GM23338 (cell line): ENCODE results near the gene TMEM53. TPM values are rescaled to one million over a fixed set of nuclear protein-coding genes. Genes with fewer than 3 reads are reported as not detected.

Experiments
- ATAC-seq: fragments of 200-7000 bp; cut with Tn5 transposase; 3 replicates; pipeline ENCODE4 v1.9.1; 2020
- DNase-seq: peaks from one replicate; pipeline ENCODE4 v3.0.0-alpha.2; 2015; ENCODE audit warnings: low spot score
- H2AFZ ChIP-seq: fragments of 200-600 bp; sonication (generic); 2 replicates; pipeline ENCODE4 v1.8.0; 2016; ENCODE audit warnings: antibody characterized with exemption, mild to moderate bottlenecking, moderate library complexity
- H3F3A ChIP-seq: fragments of 200-600 bp; sonication (generic); replicated peaks from 2 replicates; pipeline ENCODE4 v1.8.0; 2017; ENCODE audit warnings: antibody characterized with exemption, mixed run types, low read depth
- H3K27ac ChIP-seq: fragments of 200-600 bp; sonication (generic); 2 replicates; pipeline ENCODE4 v1.6.1; 2016; ENCODE audit warnings: low read depth
- H3K27me3 ChIP-seq: fragments of 200-600 bp; sonication (generic); 2 replicates; pipeline ENCODE4 v1.8.0; 2016; ENCODE audit warnings: mild to moderate bottlenecking, mixed run types, moderate library complexity; ENCODE audit not compliant: insufficient read depth
- H3K36me3 ChIP-seq: fragments of 200-600 bp; sonication (generic); 2 replicates; pipeline ENCODE4 v1.8.0; 2016; ENCODE audit warnings: mild to moderate bottlenecking; ENCODE audit not compliant: insufficient read depth
- H3K4me1 ChIP-seq: fragments of 200-600 bp; sonication (generic); 2 replicates; pipeline ENCODE4 v1.8.0; 2016; ENCODE audit warnings: mild to moderate bottlenecking, moderate library complexity; ENCODE audit not compliant: insufficient read depth
- H3K4me2 ChIP-seq: fragments of 200-600 bp; sonication (generic); 2 replicates; pipeline ENCODE4 v1.7.1; 2017; ENCODE audit warnings: mixed run types
- H3K4me3 ChIP-seq: fragments of 200-600 bp; sonication (generic); 2 replicates; pipeline ENCODE4 v1.6.1; 2016; ENCODE audit warnings: mixed run types
- H3K79me2 ChIP-seq: fragments of 200-600 bp; sonication (generic); replicated peaks from 2 replicates; pipeline ENCODE4 v1.8.0; 2017; ENCODE audit warnings: mild to moderate bottlenecking; ENCODE audit not compliant: insufficient read depth
- H3K9me2 ChIP-seq: fragments of 200-600 bp; sonication (generic); 2 replicates; pipeline ENCODE4 v1.8.0; 2017; ENCODE audit not compliant: insufficient read depth
- H4K20me1 ChIP-seq: fragments of 200-600 bp; sonication (generic); replicated peaks from 2 replicates; pipeline ENCODE4 v1.8.0; 2017; ENCODE audit warnings: mild to moderate bottlenecking; ENCODE audit not compliant: insufficient read depth
- H3K27ac Mint-ChIP-seq: 2 replicates; pipeline ENCODE4 v1.8.0; 2020; ENCODE audit warnings: inconsistent platforms, mild to moderate bottlenecking, moderate library complexity, mixed read lengths
- H3K27me3 Mint-ChIP-seq: 3 replicates; pipeline ENCODE4 v1.8.0; 2022; ENCODE audit warnings: low read depth, mild to moderate bottlenecking, moderate library complexity, mixed read lengths, inconsistent platforms; ENCODE audit not compliant: insufficient read depth, poor library complexity
- H3K36me3 Mint-ChIP-seq: 3 replicates; pipeline ENCODE4 v1.8.0; 2021; ENCODE audit warnings: low read depth, mild to moderate bottlenecking, inconsistent platforms, moderate library complexity, mixed read lengths
- H3K4me1 Mint-ChIP-seq: 3 replicates; pipeline ENCODE4 v1.8.0; 2020; ENCODE audit warnings: mild to moderate bottlenecking, inconsistent platforms, mixed read lengths
- H3K4me3 Mint-ChIP-seq: 3 replicates; pipeline ENCODE4 v1.8.0; 2021; ENCODE audit warnings: moderate library complexity, mild to moderate bottlenecking, inconsistent platforms, mixed read lengths
- H3K9me3 Mint-ChIP-seq: 3 replicates; pipeline ENCODE4 v1.8.0; 2020; ENCODE audit warnings: moderate library complexity, mild to moderate bottlenecking, inconsistent platforms, mixed read lengths
- CREB1 ChIP-seq: fragments of 250-450 bp; sonication (Bioruptor Pico); IDR thresholded peaks from 2 replicates; pipeline ENCODE4 v1.5.0; 2020; ENCODE audit warnings: low read depth, mild to moderate bottlenecking, moderate library complexity
- EZH2phosphoT487 ChIP-seq: fragments of 200-600 bp; sonication (generic); IDR thresholded peaks from one replicate; pipeline ENCODE4 v1.8.1; 2018; ENCODE audit warnings: antibody characterized with exemption; ENCODE audit not compliant: unreplicated experiment
- JUNB ChIP-seq: IDR thresholded peaks from one replicate; pipeline ENCODE4 v1.6.1; 2016; ENCODE audit warnings: antibody characterized with exemption; ENCODE audit not compliant: unreplicated experiment
- NANOG ChIP-seq: IDR thresholded peaks from 2 replicates; pipeline ENCODE4 v1.6.1; 2016; ENCODE audit warnings: antibody characterized with exemption, borderline replicate concordance
- POLR2AphosphoS5 ChIP-seq: IDR thresholded peaks from 2 replicates; pipeline ENCODE4 v1.6.1; 2016; ENCODE audit warnings: antibody characterized with exemption, low read depth
- STAT1 ChIP-seq: IDR thresholded peaks from one replicate; pipeline ENCODE4 v1.6.1; 2016; ENCODE audit warnings: antibody characterized with exemption; ENCODE audit not compliant: unreplicated experiment
- ZNF114 ChIP-seq: fragments of 250-450 bp; sonication (Bioruptor Pico); IDR thresholded peaks from 2 replicates; pipeline ENCODE4 v1.5.0; 2020; ENCODE audit warnings: mild to moderate bottlenecking, moderate library complexity
- ZNF331 ChIP-seq: fragments of 250-450 bp; sonication (Bioruptor Pico); IDR thresholded peaks from 2 replicates; pipeline ENCODE4 v1.5.0; 2020; ENCODE audit warnings: low read depth, mild to moderate bottlenecking, moderate library complexity
- polyA plus RNA-seq: library from polyadenylated mRNA; unstranded; fragments of >200 nt; fragmentation: Nextera tagmentation; extraction: Ambion mirVana; gene quantifications from 2 replicates; pipeline ENCODE4 v1.2.1, GENCODE V29; 2016
- total RNA-seq: library from RNA; depleted of rRNA; stranded (reverse); fragments of >200 nt; shearing (Covaris generic); gene quantifications from 2 replicates; pipeline ENCODE4 v1.2.3, GENCODE V29; 2014
- TF ChIP-seq, protein P1 (sequence below): IDR thresholded peaks from one replicate; pipeline ENCODE4 v1.6.1; 2018; ENCODE audit warnings: antibody characterized with exemption; ENCODE audit not compliant: unreplicated experiment
- TF ChIP-seq, protein P2 (sequence below): fragments of 250-450 bp; sonication (Bioruptor Pico); IDR thresholded peaks from 2 replicates; pipeline ENCODE4 v1.5.0; 2020; ENCODE audit warnings: mild to moderate bottlenecking, moderate library complexity
- TF ChIP-seq, protein P3 (sequence below), 2 experiments: fragments of 200-600 bp in 1 of 2; sonication (generic) in 1 of 2; conservative IDR thresholded peaks; 2 replicates each; pipeline versions ENCODE4 v1.5.1 to v1.6.1; 2016 to 2017; ENCODE audit warnings: antibody characterized with exemption in 2 of 2, low read depth in 2 of 2, mild to moderate bottlenecking in 2 of 2, moderate library complexity in 1 of 2
- TF ChIP-seq, protein P4 (sequence below): IDR thresholded peaks from 2 replicates; pipeline ENCODE4 v1.6.1; 2016; ENCODE audit warnings: antibody characterized with exemption

TMEM53 gene
- total and polyA plus RNA-seq, 2 experiments from 2014 or later: 15.4 to 20.8 TPM

- TF ChIP-seq, protein P1, sequence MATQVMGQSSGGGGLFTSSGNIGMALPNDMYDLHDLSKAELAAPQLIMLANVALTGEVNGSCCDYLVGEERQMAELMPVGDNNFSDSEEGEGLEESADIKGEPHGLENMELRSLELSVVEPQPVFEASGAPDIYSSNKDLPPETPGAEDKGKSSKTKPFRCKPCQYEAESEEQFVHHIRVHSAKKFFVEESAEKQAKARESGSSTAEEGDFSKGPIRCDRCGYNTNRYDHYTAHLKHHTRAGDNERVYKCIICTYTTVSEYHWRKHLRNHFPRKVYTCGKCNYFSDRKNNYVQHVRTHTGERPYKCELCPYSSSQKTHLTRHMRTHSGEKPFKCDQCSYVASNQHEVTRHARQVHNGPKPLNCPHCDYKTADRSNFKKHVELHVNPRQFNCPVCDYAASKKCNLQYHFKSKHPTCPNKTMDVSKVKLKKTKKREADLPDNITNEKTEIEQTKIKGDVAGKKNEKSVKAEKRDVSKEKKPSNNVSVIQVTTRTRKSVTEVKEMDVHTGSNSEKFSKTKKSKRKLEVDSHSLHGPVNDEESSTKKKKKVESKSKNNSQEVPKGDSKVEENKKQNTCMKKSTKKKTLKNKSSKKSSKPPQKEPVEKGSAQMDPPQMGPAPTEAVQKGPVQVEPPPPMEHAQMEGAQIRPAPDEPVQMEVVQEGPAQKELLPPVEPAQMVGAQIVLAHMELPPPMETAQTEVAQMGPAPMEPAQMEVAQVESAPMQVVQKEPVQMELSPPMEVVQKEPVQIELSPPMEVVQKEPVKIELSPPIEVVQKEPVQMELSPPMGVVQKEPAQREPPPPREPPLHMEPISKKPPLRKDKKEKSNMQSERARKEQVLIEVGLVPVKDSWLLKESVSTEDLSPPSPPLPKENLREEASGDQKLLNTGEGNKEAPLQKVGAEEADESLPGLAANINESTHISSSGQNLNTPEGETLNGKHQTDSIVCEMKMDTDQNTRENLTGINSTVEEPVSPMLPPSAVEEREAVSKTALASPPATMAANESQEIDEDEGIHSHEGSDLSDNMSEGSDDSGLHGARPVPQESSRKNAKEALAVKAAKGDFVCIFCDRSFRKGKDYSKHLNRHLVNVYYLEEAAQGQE: no peak
Observed at GRCh38 chr1:44628962-44629756, 45.1 kb downstream of the TMEM53 start (continued).

DNA sequence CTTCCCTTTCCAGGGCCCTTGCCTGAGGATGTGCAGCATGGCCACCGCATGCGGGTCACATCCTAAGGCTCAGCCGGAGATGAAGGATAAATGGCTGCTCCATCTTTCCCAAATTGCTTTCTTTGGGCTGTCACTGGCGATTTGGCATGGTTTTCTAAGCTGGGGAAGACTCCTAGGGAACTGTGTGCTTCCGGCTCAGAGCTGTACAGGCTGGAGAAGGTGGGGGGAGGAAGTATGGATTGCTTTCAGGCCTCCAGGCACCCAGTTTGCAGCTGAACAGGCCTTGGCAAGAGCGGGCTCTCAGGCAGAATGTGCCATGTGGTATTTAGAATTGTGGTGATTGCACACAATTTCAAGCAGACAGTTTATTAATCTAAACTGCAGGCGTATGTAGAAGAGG lies 48.9 kb downstream of the TMEM53 start:
- no peak overlapping the region for H3K4me3 Mint-ChIP-seq
- Histone ChIP-seq H3K9me2 (no peaks in the 10 kb centered on the region), H3K4me3 (no peak overlapping the region), H3K36me3 (no peaks in the 10 kb centered on the region), H3F3A (peaks cover 6% of the 10 kb centered on the region), H4K20me1 (no peaks in the 10 kb centered on the region; the same call in 1 of the 2 replicates), H3K4me2 (no peak overlapping the region), H3K27me3 (no peaks in the 10 kb centered on the region), H3K79me2 (no peaks in the 10 kb centered on the region), H3K27ac (no peak overlapping the region), H2AFZ (no peak overlapping the region), H3K4me1 (no peaks in the 10 kb centered on the region)
- no peak for ATAC-seq
- no peak overlapping the region for H3K27ac Mint-ChIP-seq
- no peaks in the 10 kb centered on the region; the same call in 2 of the 3 replicates for H3K4me1 Mint-ChIP-seq
- H3K36me3 Mint-ChIP-seq: no peaks in the 10 kb centered on the region; the same call in 2 of the 3 replicates
- no peak for DNase-seq
- no peaks in the 10 kb centered on the region for H3K9me3 Mint-ChIP-seq
- H3K27me3 Mint-ChIP-seq: peaks cover 5% of the 10 kb centered on the region
- TF ChIP-seq NANOG (no peak), POLR2AphosphoS5 (no peak), EZH2phosphoT487 (no peak), ZNF114 (no peak), CREB1 (CRISPR knock-in tag) (no peak), JUNB (no peak), ZNF331 (CRISPR knock-in tag) (no peak), STAT1 (no peak)
- TF ChIP-seq, protein P2, sequence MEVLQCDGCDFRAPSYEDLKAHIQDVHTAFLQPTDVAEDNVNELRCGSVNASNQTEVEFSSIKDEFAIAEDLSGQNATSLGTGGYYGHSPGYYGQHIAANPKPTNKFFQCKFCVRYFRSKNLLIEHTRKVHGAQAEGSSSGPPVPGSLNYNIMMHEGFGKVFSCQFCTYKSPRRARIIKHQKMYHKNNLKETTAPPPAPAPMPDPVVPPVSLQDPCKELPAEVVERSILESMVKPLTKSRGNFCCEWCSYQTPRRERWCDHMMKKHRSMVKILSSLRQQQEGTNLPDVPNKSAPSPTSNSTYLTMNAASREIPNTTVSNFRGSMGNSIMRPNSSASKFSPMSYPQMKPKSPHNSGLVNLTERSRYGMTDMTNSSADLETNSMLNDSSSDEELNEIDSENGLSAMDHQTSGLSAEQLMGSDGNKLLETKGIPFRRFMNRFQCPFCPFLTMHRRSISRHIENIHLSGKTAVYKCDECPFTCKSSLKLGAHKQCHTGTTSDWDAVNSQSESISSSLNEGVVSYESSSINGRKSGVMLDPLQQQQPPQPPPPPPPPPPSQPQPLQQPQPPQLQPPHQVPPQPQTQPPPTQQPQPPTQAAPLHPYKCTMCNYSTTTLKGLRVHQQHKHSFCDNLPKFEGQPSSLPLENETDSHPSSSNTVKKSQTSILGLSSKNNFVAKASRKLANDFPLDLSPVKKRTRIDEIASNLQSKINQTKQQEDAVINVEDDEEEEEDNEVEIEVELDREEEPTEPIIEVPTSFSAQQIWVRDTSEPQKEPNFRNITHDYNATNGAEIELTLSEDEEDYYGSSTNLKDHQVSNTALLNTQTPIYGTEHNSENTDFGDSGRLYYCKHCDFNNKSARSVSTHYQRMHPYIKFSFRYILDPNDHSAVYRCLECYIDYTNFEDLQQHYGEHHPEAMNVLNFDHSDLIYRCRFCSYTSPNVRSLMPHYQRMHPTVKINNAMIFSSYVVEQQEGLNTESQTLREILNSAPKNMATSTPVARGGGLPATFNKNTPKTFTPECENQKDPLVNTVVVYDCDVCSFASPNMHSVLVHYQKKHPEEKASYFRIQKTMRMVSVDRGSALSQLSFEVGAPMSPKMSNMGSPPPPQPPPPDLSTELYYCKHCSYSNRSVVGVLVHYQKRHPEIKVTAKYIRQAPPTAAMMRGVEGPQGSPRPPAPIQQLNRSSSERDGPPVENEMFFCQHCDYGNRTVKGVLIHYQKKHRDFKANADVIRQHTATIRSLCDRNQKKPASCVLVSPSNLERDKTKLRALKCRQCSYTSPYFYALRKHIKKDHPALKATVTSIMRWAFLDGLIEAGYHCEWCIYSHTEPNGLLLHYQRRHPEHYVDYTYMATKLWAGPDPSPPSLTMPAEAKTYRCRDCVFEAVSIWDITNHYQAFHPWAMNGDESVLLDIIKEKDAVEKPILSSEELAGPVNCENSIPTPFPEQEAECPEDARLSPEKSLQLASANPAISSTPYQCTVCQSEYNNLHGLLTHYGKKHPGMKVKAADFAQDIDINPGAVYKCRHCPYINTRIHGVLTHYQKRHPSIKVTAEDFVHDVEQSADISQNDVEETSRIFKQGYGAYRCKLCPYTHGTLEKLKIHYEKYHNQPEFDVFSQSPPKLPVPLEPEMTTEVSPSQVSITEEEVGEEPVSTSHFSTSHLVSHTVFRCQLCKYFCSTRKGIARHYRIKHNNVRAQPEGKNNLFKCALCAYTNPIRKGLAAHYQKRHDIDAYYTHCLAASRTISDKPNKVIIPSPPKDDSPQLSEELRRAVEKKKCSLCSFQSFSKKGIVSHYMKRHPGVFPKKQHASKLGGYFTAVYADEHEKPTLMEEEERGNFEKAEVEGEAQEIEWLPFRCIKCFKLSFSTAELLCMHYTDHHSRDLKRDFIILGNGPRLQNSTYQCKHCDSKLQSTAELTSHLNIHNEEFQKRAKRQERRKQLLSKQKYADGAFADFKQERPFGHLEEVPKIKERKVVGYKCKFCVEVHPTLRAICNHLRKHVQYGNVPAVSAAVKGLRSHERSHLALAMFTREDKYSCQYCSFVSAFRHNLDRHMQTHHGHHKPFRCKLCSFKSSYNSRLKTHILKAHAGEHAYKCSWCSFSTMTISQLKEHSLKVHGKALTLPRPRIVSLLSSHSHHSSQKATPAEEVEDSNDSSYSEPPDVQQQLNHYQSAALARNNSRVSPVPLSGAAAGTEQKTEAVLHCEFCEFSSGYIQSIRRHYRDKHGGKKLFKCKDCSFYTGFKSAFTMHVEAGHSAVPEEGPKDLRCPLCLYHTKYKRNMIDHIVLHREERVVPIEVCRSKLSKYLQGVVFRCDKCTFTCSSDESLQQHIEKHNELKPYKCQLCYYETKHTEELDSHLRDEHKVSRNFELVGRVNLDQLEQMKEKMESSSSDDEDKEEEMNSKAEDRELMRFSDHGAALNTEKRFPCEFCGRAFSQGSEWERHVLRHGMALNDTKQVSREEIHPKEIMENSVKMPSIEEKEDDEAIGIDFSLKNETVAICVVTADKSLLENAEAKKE (CRISPR knock-in tag): no peak
- TF ChIP-seq, protein P3, sequence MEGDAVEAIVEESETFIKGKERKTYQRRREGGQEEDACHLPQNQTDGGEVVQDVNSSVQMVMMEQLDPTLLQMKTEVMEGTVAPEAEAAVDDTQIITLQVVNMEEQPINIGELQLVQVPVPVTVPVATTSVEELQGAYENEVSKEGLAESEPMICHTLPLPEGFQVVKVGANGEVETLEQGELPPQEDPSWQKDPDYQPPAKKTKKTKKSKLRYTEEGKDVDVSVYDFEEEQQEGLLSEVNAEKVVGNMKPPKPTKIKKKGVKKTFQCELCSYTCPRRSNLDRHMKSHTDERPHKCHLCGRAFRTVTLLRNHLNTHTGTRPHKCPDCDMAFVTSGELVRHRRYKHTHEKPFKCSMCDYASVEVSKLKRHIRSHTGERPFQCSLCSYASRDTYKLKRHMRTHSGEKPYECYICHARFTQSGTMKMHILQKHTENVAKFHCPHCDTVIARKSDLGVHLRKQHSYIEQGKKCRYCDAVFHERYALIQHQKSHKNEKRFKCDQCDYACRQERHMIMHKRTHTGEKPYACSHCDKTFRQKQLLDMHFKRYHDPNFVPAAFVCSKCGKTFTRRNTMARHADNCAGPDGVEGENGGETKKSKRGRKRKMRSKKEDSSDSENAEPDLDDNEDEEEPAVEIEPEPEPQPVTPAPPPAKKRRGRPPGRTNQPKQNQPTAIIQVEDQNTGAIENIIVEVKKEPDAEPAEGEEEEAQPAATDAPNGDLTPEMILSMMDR (conservative IDR thresholded peaks at IDR 0.05; ENCODE audit: low read depth in 2 of 2): no peak
- TF ChIP-seq, protein P4, sequence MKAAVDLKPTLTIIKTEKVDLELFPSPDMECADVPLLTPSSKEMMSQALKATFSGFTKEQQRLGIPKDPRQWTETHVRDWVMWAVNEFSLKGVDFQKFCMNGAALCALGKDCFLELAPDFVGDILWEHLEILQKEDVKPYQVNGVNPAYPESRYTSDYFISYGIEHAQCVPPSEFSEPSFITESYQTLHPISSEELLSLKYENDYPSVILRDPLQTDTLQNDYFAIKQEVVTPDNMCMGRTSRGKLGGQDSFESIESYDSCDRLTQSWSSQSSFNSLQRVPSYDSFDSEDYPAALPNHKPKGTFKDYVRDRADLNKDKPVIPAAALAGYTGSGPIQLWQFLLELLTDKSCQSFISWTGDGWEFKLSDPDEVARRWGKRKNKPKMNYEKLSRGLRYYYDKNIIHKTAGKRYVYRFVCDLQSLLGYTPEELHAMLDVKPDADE: no peak
